ENCODE data around the gene ABCA4. TPM values are rescaled to one million over a fixed set of nuclear protein-coding genes. Genes with fewer than 3 reads are reported as not detected.
A peak's percentile ranks its signal among the peaks of the same experiment; 100 is the strongest.

ABCA4 gene
- total and polyA plus RNA-seq, 2 of the 8 experiments (the other 6 are each of a cell fraction or from before 2014, with no cell fraction given) = 0.06 TPM; not detected in 1

DNA sequence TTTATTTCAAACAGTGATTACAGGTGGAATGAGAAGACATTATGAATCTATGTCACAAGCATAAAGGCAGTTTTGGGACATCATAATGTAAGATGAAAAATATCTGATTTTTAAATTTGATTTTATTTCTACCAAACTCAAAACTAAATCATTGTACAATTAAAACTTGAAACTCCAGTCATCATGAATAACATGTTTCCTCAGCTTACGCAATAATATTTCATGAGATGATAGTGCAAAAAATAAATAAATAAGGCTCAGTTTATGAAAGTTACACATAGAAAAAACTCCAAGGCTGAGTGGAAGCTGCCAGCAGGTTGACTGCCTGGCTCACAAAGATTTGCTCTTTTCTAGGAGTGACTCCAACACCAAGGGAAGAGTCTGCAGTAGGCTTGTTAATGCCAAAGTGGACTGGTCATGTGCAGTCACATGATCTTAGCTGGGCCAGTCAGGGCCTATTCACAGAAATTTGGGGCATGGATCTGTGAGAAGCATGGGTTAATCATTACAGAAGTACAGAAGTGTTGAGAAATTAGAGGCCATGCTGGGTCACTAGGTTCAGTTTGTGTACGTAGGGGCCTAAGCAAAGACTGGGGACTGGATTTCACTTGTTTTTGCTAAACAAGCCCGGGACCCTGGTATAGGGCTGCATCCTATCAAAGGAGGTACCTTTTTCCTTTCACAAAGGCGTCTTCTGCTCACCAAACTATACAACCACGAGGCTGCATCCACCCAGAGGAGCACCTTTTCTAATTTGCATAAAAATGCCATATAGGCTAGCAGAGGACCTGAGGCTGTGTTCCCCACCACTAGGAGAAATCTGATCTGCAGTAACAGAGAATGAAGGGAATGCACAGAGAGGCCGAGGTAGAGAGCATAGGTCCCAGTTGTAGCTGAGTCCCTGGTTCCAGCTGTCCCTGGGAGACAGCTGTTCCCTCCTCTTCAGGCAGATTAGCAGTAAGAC, 4.9 kb upstream of the ABCA4 start (continued):
- TF ChIP-seq, protein P1, sequence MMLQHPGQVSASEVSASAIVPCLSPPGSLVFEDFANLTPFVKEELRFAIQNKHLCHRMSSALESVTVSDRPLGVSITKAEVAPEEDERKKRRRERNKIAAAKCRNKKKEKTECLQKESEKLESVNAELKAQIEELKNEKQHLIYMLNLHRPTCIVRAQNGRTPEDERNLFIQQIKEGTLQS (IDR thresholded peaks at IDR 0.05; ENCODE audit: insufficient read depth, low read depth, low read length) = no peak
- TF ChIP-seq CREB1 (IDR thresholded peaks at IDR 0.05) (no peak), CEBPB (IDR thresholded peaks at IDR 0.05; ENCODE audit: low read depth, low read length) (peak; percentile 19; the same call in 1 of the 2 replicates), SIX5 (IDR thresholded peaks at IDR 0.05; ENCODE audit: low read depth, low read length) (no peak)
- TF ChIP-seq, protein P2, sequence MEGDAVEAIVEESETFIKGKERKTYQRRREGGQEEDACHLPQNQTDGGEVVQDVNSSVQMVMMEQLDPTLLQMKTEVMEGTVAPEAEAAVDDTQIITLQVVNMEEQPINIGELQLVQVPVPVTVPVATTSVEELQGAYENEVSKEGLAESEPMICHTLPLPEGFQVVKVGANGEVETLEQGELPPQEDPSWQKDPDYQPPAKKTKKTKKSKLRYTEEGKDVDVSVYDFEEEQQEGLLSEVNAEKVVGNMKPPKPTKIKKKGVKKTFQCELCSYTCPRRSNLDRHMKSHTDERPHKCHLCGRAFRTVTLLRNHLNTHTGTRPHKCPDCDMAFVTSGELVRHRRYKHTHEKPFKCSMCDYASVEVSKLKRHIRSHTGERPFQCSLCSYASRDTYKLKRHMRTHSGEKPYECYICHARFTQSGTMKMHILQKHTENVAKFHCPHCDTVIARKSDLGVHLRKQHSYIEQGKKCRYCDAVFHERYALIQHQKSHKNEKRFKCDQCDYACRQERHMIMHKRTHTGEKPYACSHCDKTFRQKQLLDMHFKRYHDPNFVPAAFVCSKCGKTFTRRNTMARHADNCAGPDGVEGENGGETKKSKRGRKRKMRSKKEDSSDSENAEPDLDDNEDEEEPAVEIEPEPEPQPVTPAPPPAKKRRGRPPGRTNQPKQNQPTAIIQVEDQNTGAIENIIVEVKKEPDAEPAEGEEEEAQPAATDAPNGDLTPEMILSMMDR (IDR thresholded peaks at IDR 0.05; ENCODE audit: control extremely low read depth in 1 of 3, insufficient read depth in 1 of 3, low read depth in 1 of 3, low read length in 3 of 3) = peak in 1 of 3 experiments; percentile 2; a peak in 1 of 4 replicates
